Thyroid gland (tissue), 4 donors: Measurements from ENCODE around the gene IPO8.

Source experiments
- CTCF ChIP-seq, 6 experiments: fragments of 200-600 bp in 3 of 6; fragments of 450-650 bp in 3 of 6; sonication (generic) in 3 of 6; IDR thresholded peaks; one replicate each; pipeline ENCODE4 v1.5.1; 2016 to 2019; ENCODE audit warnings: antibody characterized with exemption in 6 of 6, mild to moderate bottlenecking in 2 of 6, inconsistent platforms in 1 of 6, moderate library complexity in 1 of 6
- POLR2A ChIP-seq, 2 donors: fragments of 450-650 bp; IDR thresholded peaks; one replicate each; pipeline ENCODE4 v1.6.1; 2017; ENCODE audit warnings: antibody characterized with exemption in 2 of 2, mild to moderate bottlenecking in 2 of 2, moderate library complexity in 1 of 2

GRCh38 chr12:30652034-30652696, 43.5 kb downstream of the IPO8 start:
- TF ChIP-seq POLR2A (IDR thresholded peaks at IDR 0.05), result no peak
- TF ChIP-seq CTCF (IDR thresholded peaks at IDR 0.05), result no peak
